ENCODE measurements around the gene DEAF1. TPM values are rescaled to one million over a fixed set of nuclear protein-coding genes. Genes with fewer than 3 reads are reported as not detected.

DEAF1 gene
- total and polyA plus RNA-seq, 2 of the 13 experiments (the other 11 are each of a cell fraction or from before 2014, with no cell fraction given) = 22.3 to 29.6 TPM

GRCh38 chr11:624705-625635, 70.1 kb downstream of the DEAF1 start, which contains the start of gene CDHR5:
TSS of gene CDHR5 (minus strand) at chr11:624955. CDS start at chr11:624902, 53 bp downstream.
- peaks cover 16% of the 10 kb centered on the region; the same call in 1 of the 2 replicates for H4K20me1 ChIP-seq (ENCODE audit: insufficient read depth, low read length)
- H3K27ac ChIP-seq (ENCODE audit: extremely low read length, insufficient read depth, low read length) = peak within 1 kb of the TSS; percentile 46
- peak within 1 kb of the TSS; percentile 49 to 57 (median 53) for H3K4me3 ChIP-seq (replicated peaks in 1 of 3; ENCODE audit: insufficient read depth in 1 of 3, low read depth in 2 of 3, low read length in 3 of 3)
- peaks cover 31% of the 10 kb centered on the region for H3K4me1 ChIP-seq (ENCODE audit: insufficient read depth, low read length)
- no peak within 1 kb of the TSS for H2AFZ ChIP-seq (ENCODE audit: low read length)
- H3K9me3 ChIP-seq (ENCODE audit: low read length) = no peaks in the 10 kb centered on the region
- ChIA-PET POLR2A (interaction anchor here (1.2 kb wide), 1 partner anchor 37 kb away, joined by 4 read pairs; no protein-coding TSS in a partner anchor), CTCF (ENCODE audit: low intra/inter-chr PET ratio, low total read pairs) (no interaction called here)
- DNase-seq (ENCODE audit: low spot score) (peak; percentile 41), FAIRE-seq (no peak), ATAC-seq (peak; percentile 67)
- WGBS (ENCODE audit: low lambda C conversion rate) = 7% methylated on average over 8 of the region's 33 CpGs
- H3K27me3 ChIP-seq (ENCODE audit: control insufficient read depth in 1 of 2, insufficient read depth in 2 of 2, low read length in 2 of 2) = no peaks in the 10 kb centered on the region
- H3K4me2 ChIP-seq (ENCODE audit: low read depth, low read length) = peak within 1 kb of the TSS; percentile 75
- peak within 1 kb of the TSS; percentile 52; the same call in 1 of the 2 replicates for H3K9ac ChIP-seq (ENCODE audit: insufficient read depth, low read depth, low read length)
- H3K36me3 ChIP-seq (replicated peaks in 1 of 2; ENCODE audit: control insufficient read depth in 1 of 2, insufficient read depth in 2 of 2, low read length in 2 of 2) = no peaks in the 10 kb centered on the region; a peak in 1 of 5 replicates
- intact Hi-C loops (cut with micrococcal nuclease; ENCODE audit: unreplicated experiment) (no loop called here), in situ Hi-C loops (cut with HindIII; ENCODE audit: extremely low pct_ligation_motif_present, low pct_unique_long_range_greater_than_20kb) (loop anchor here (10.0 kb wide), 1 partner anchor 70 kb away; no protein-coding TSS in a partner anchor)
- H3K79me2 ChIP-seq (ENCODE audit: insufficient read depth, low read length) = no peaks in the 10 kb centered on the region
- BruUV-seq (replicated peaks) = no TSS peak
- peak; percentile 82 for TF ChIP-seq HNF4G (IDR thresholded peaks at IDR 0.05; ENCODE audit: borderline replicate concordance, low read depth, low read length)
- no peak; the same call in 1 of the 2 replicates for TF ChIP-seq HNF4G (CRISPR knock-in tag; IDR thresholded peaks at IDR 0.05; ENCODE audit: borderline replicate concordance, low read depth)
- no peak for TF ChIP-seq NONO (IDR thresholded peaks at IDR 0.05)
- peak; percentile 48; the same call in 1 of the 2 replicates for TF ChIP-seq NONO (CRISPR knock-in tag; conservative IDR thresholded peaks at IDR 0.05)
- TF ChIP-seq BHLHE40 (IDR thresholded peaks at IDR 0.05; ENCODE audit: low read length) = no peak
- no peak for TF ChIP-seq KMT2A (CRISPR knock-in tag; IDR thresholded peaks at IDR 0.05)
- TF ChIP-seq MTA1 (CRISPR knock-in tag; IDR thresholded peaks at IDR 0.05; ENCODE audit: borderline replicate concordance) = peak; percentile 43; the same call in 1 of the 2 replicates
- TF ChIP-seq FOXO1 (CRISPR knock-in tag; IDR thresholded peaks at IDR 0.05) = no peak; the same call in 1 of the 2 replicates
- 0 out of 2 replicates have a peak, but pooled peaks have one; percentile 10 for TF ChIP-seq REPIN1 (CRISPR knock-in tag; IDR thresholded peaks at IDR 0.05; ENCODE audit: borderline replicate concordance, low read depth)
- TF ChIP-seq ZSCAN21 (CRISPR knock-in tag; IDR thresholded peaks at IDR 0.05; ENCODE audit: borderline replicate concordance) = 0 out of 2 replicates have a peak, but pooled peaks have one; percentile 61
- TF ChIP-seq ZBTB38 (CRISPR knock-in tag; IDR thresholded peaks at IDR 0.05) = 0 out of 2 replicates have a peak, but pooled peaks have one; percentile 4
- peak; percentile 86 for TF ChIP-seq AGO2 (optimal IDR thresholded peaks at IDR 0.05; ENCODE audit: low read depth, low read length)
- TF ChIP-seq HNF1A (IDR thresholded peaks at IDR 0.05; ENCODE audit: low read depth) = no peak
- TF ChIP-seq HNF1A (CRISPR knock-in tag; IDR thresholded peaks at IDR 0.05; ENCODE audit: borderline replicate concordance) = peak; percentile 34; the same call in 1 of the 2 replicates
- TF ChIP-seq PATZ1 (CRISPR knock-in tag; IDR thresholded peaks at IDR 0.05) = peak; percentile 26; the same call in 1 of the 2 replicates
- peak; percentile 42 for TF ChIP-seq SAP130 (CRISPR knock-in tag; IDR thresholded peaks at IDR 0.05; ENCODE audit: low read depth)
- TF ChIP-seq HNRNPH1 (optimal IDR thresholded peaks at IDR 0.05; ENCODE audit: low read depth, low read length) = peak; percentile 7
- peak; percentile 70 for TF ChIP-seq SALL1 (CRISPR knock-in tag; IDR thresholded peaks at IDR 0.05)
